ENCODE results near the gene MROH9.
"Not testable (repeated sequence)": the region's sequence is repeated elsewhere in the genome, so short reads cannot be mapped to it uniquely, and the experiment has no call there.

MROH9 gene

DNA sequence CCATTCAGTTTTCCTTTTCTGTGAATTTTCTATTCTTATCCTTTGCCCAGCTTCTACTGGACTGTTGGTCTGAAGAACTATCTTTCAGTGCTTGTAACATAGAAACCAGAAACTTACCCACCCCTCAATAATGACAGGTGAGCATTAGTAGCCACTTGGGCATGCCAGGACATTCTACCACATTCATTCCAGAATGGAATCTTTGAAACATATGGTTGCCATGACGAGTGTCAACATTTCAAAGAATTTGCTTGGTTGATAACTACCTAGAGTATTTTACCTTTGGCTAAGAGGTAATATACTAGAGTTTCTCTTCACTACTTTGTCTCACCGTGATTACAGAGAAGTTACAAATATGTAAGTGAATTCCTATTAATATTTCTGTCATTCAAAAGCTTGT lies at the start of gene MROH9:
Gene MROH9 (plus strand): TSS at position 304 of the 400 bp plus-strand sequence. CDS start 10,023 bp downstream, outside the sequence.
- no peak for DNase-seq (ENCODE audit: low read depth)

- no peak for DNase-seq (ENCODE audit: low read depth)
Observed at GRCh38 chr1:170885551-170885950, 49.8 kb upstream of the MROH9 start.

- DNase-seq (ENCODE audit: low read depth) = no peak
Observed at GRCh38 chr1:170886460-170886859, 48.9 kb upstream of the MROH9 start.

DNA sequence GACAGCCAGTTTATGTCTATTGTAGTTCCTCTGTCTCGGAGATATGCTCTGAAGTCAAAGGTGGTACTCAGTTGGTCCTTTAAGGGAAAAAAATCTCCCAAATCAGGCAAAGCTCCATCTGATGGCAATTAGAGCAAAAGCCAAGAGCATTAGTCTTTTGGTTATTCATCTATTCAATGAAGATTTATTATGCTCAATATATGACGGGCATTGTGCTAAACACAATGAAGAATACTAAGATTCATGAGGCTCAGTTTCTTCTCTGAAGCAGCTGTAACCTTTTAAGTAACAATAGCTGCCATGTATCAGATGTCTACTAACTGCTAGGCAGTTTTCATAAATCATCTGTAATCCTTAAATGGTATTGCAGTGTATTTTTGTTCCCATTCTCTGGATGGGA lies 47.6 kb upstream of the MROH9 start:
- no peak for DNase-seq (ENCODE audit: low read depth)

DNA sequence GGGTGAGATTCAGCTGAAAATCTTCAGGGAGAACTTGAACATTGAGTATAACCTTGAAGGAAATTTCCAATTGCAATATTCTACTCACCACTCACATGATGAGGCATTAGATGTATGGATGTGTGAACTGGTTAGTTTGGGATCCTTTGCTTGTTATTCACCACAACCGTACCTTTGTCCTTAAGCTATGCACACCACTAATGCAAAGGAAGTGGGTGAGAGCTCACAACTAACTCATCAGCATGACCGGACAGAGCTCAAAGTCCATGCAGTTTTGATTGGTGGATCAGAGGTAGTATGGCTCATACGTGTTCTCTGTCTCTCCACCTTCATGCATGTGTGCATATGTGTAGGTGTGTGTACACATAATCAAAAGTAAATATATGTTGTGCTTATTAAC lies 43.5 kb upstream of the MROH9 start:
- no peak for DNase-seq (ENCODE audit: low read depth)

DNA sequence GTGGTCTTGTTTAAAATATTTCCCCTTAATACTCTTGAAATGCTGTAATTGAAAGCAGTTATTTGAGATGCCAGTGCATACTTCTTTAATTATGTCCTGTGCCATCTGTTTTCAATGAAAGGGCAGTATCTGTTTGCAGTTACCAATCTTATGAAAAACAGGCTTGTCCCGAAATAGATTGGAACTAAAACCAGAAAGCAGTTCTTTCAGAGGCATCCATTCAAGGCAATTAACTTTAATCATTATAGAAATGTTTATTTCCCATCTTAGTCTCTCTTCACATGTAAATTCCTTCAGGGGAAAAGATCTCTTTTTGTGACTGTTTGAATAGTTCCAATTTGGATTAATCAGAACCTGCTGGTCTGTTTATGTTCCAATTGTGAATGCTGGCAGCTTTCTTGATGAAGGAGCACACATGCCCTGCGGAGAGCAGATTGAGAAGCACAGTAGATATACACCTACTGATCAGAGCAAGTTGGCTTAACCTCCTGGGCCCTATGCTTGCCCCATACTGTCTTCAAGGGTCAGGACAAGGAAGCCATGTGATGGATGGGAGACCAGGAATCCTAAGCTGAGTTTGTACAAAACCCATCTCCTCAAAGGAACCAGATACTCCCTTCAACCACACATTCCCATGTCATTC lies 41.6 kb upstream of the MROH9 start:
- no peak for DNase-seq (ENCODE audit: low read depth)

GRCh38 chr1:170903961-170904360 lies 31.4 kb upstream of the MROH9 start:
- no peak for DNase-seq (ENCODE audit: low read depth)

DNA sequence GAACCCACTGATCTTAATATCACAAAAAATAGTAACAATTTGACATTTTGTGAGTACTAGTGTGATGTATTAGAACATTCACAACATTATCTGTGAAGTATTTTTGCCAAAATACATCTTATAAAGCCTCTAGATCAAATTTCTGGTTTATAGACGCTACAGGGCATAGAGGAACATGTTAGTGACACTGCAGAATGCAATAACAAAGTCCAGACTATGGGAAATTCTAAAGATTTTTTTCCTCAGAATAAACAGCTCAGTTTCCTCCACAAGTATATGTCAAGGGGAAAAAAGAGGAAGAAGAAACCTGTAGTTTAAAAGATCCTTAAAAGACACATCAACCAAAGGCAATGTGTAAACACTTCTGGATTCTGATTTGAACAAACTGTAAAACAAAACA lies 26.4 kb upstream of the MROH9 start:
- DNase-seq (ENCODE audit: low read depth) = no peak

DNA sequence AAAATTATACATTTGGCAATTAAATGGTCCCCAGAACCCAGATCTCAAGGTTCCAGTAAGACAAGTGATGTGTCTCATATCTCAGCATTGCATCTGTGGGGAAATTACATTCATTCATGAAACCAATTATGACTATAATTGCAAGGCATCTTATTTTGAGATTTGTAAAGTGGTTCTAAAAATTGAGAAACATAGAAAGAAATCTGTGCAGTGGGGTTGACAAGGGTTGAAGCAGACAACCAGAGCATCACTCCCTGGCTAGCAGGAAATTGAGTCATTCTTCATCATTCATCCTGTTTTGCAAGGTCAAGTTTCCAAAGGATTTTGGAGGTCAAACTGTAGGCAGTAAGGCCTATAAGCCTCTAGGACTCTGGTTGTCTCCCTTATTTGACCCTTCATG lies 25.1 kb upstream of the MROH9 start:
- DNase-seq (ENCODE audit: low read depth) = no peak

DNA sequence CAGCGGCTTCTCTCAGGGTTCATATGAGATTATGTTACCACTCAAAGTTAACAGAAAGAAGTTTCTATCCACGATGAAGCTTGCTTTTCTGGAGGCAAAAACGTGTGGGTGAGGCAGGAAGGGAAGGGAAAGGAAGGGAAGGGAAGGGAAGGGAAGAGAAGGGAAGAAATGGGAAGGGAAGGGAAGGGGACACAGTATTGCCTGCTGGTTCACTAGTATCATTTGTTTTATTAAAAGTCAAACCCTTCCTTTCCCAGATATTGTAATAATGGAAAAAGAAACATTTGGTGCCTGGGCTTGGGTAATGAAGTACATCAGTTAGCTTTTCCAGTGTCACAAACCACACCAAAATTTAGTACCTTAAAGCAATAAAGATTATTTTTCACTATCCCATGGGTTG lies 18.0 kb upstream of the MROH9 start:
- DNase-seq (ENCODE audit: low read depth) = no peak

- not testable (repeated sequence) for DNase-seq (ENCODE audit: low read depth)
Observed at GRCh38 chr1:170924656-170925055, 10.7 kb upstream of the MROH9 start.

DNA sequence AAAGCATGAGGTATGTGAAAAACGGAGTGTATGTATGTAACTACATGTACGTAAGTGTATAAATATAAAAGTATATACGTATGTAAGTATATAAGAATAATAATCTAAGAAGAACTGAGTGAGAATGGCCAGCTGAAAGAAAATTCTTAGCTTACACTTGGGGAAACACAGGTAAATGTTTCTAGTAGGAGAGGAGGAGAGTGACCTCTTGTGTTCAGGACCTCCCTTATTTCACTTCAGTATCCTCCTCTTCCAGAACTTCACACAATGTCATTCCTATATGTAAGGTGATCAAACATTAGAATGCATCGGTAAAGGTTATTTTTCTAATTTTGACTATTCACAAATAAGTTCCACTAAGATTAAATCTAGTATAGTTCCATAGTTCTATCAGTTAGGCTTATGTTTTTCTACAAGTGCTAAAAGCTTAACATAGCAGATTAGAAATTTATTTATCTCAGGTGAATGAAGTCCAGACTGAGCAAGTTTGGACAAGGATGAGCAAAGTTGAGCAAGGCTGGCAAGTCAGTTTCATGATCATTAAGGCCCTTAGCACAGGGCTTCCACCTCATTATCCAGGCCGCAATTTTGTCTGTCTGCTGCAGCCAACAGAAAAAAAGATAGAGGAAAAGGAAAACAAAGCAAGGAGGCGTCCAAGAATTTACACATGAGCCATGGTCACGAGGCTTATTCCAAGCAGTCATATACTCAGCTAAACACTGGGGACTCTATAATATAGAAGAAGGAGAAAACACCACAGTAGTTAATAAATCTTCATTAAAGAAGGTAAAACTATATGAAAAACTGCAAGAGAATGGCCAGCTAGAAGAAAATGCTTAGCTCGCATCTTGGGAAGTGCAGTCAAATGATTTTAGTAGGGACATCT lies 7.1 kb upstream of the MROH9 start:
- no peak for DNase-seq (ENCODE audit: low read depth)

DNA sequence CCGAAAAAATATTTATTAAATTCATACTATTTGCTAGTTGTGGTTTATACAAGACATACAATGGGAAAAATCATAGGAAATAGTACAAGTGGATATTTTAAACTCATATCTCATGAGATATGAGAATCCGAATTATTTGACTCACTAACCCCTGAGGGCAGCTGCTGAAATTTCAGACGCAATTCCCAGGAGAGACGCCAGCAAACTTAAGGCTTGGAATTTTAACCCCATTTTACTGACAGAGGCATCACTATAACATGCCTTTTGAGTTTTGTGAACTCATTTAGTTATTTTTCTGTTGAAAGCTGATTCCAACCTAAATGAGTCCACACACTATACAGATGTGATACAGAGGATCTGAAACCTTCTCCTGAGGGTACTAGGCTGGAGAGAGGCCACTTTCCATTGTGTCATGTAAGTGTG lies 5.9 kb upstream of the MROH9 start:
- no peak for DNase-seq (ENCODE audit: low read depth)

- DNase-seq (ENCODE audit: low read depth) = no peak
Observed at GRCh38 chr1:170929835-170930554, 5.3 kb upstream of the MROH9 start.

DNA sequence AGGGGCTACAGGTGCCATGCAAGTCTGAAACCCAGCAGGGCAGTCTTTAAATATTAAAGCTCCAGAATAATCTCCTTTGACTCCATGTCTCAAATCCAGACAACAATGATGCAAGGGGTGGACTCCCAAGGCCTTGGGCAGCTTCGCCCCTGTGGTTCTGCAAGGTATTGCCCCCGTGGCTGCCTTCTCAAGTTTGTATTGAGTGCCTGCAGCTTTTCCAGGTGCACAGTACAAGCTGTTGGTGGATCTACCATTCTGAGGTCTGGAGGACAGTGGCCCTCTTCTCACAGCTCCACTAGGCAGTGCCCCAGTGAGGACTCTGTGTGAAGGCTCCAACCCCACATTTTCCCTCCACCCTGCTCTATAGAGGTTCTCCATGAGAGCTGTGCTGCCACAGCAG lies 3.7 kb upstream of the MROH9 start:
- no peak for DNase-seq (ENCODE audit: low read depth)

- DNase-seq (ENCODE audit: low read depth) = no peak
Observed at GRCh38 chr1:170932236-170932635, 3.1 kb upstream of the MROH9 start.

- DNase-seq (ENCODE audit: low read depth) = no peak
Observed at GRCh38 chr1:170938281-170938680, 2.9 kb downstream of the MROH9 start.

DNA sequence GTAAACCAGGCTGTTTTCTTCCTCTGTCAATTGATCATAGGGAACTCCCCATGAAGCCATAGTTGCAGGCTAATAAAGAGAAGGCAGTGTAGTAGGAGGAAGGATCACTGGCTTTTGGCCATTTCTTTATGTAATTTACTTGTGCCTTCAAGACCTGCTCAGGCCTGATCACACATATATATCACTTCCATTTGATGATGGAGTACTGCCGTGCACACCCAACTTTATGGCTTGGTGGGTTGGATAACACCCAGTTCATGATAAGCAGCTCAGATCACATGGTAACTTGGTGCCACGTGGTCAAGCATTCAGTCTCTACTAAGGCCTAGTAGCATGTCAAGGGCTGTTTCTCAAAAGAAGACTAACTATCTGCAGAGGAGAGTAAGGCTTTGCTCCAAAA lies 4.1 kb downstream of the MROH9 start:
- no peak for DNase-seq (ENCODE audit: low read depth)

- DNase-seq (ENCODE audit: low read depth) = not testable (repeated sequence)
Observed at GRCh38 chr1:170951744-170952143, 16.4 kb downstream of the MROH9 start.

GRCh38 chr1:170959385-170959784 lies 24.1 kb downstream of the MROH9 start:
- DNase-seq (ENCODE audit: low read depth) = no peak

- DNase-seq (ENCODE audit: low read depth) = no peak
Observed at GRCh38 chr1:170964506-170964905, 29.2 kb downstream of the MROH9 start.

GRCh38 chr1:170967042-170967910 lies 31.9 kb downstream of the MROH9 start:
- no peak for DNase-seq (ENCODE audit: low read depth)
